Neural progenitor cell (in vitro differentiated cells): ENCODE results near the gene CCT6A. TPM values are rescaled to one million over a fixed set of nuclear protein-coding genes. Genes with fewer than 3 reads are reported as not detected.

Source experiments
- DNase-seq: peaks from one replicate; pipeline ENCODE4 v3.0.0-alpha.2; 2016; ENCODE audit warnings: low spot score
- H2AFZ ChIP-seq: fragments of 200-600 bp; sonication (generic); replicated peaks from 2 replicates; pipeline ENCODE4 v1.6.1; 2016; ENCODE audit warnings: antibody characterized with exemption
- H3F3A ChIP-seq: fragments of 200-600 bp; sonication (generic); 2 replicates; pipeline ENCODE4 v1.6.1; 2016; ENCODE audit warnings: antibody characterized with exemption, low read depth
- H3K27ac ChIP-seq: fragments of 200-600 bp; sonication (generic); 2 replicates; pipeline ENCODE4 v1.5.1; 2016; ENCODE audit warnings: mild to moderate bottlenecking
- H3K27me3 ChIP-seq: fragments of 200-600 bp; sonication (generic); 2 replicates; pipeline ENCODE4 v1.6.1; 2016; ENCODE audit warnings: mild to moderate bottlenecking, moderate library complexity
- H3K36me3 ChIP-seq: fragments of 200-600 bp; sonication (generic); 2 replicates; pipeline ENCODE4 v1.5.1; 2016
- H3K4me1 ChIP-seq: fragments of 200-600 bp; sonication (generic); 2 replicates; pipeline ENCODE4 v1.6.1; 2016; ENCODE audit warnings: mixed run types
- H3K4me2 ChIP-seq: fragments of 200-600 bp; sonication (generic); 2 replicates; pipeline ENCODE4 v1.6.1; 2016
- H3K4me3 ChIP-seq: fragments of 200-600 bp; sonication (generic); 2 replicates; pipeline ENCODE4 v1.5.1; 2016
- H3K79me2 ChIP-seq: fragments of 200-600 bp; sonication (generic); 2 replicates; pipeline ENCODE4 v1.6.1; 2016; ENCODE audit warnings: low read depth
- H3K9ac ChIP-seq: fragments of 200-600 bp; sonication (generic); 2 replicates; pipeline ENCODE4 v1.6.1; 2016
- H3K9me3 ChIP-seq: fragments of 200-600 bp; sonication (generic); 2 replicates; pipeline ENCODE4 v1.5.1; 2016; ENCODE audit warnings: low read depth
- H4K20me1 ChIP-seq: fragments of 200-600 bp; sonication (generic); 2 replicates; pipeline ENCODE4 v1.6.1; 2016; ENCODE audit warnings: low read depth
- H3K27ac Mint-ChIP-seq: 3 replicates; pipeline ENCODE4 v1.8.0; 2021; ENCODE audit warnings: mixed read lengths
- H3K27me3 Mint-ChIP-seq: 2 replicates; pipeline ENCODE4 v1.8.0; 2022; ENCODE audit warnings: low read depth, mild to moderate bottlenecking, inconsistent platforms, moderate library complexity, mixed read lengths; ENCODE audit not compliant: insufficient read depth
- H3K36me3 Mint-ChIP-seq: 3 replicates; pipeline ENCODE4 v1.8.0; 2021; ENCODE audit warnings: mixed read lengths
- H3K4me1 Mint-ChIP-seq: 3 replicates; pipeline ENCODE4 v1.8.0; 2021; ENCODE audit warnings: mixed read lengths
- H3K4me3 Mint-ChIP-seq: 3 replicates; pipeline ENCODE4 v1.8.0; 2021; ENCODE audit warnings: mild to moderate bottlenecking, moderate library complexity, mixed read lengths
- H3K9me3 Mint-ChIP-seq: 3 replicates; pipeline ENCODE4 v1.8.0; 2020; ENCODE audit warnings: mixed read lengths
- CTCF ChIP-seq: fragments of 200-600 bp; sonication (generic); IDR thresholded peaks from 2 replicates; pipeline ENCODE4 v1.5.1; 2017; ENCODE audit warnings: antibody characterized with exemption, mild to moderate bottlenecking
- EZH2 ChIP-seq: fragments of 200-600 bp; sonication (generic); IDR thresholded peaks from 2 replicates; pipeline ENCODE4 v1.6.1; 2017; ENCODE audit warnings: antibody characterized with exemption, mild to moderate bottlenecking, moderate library complexity
- EZH2phosphoT487 ChIP-seq: fragments of 200-600 bp; sonication (generic); IDR thresholded peaks from 2 replicates; pipeline ENCODE4 v1.6.1; 2017; ENCODE audit warnings: antibody characterized with exemption
- total RNA-seq: library from RNA; depleted of rRNA; stranded (reverse); fragments of >200 nt; gene quantifications from 2 replicates; pipeline ENCODE4 v1.2.3, GENCODE V29; 2015; ENCODE audit warnings: low replicate concordance

Gene CCT6A
- total RNA-seq, 1 donor from 2014 or later: 349 TPM

GRCh38 chr7:56023500-56023899 lies 28.1 kb upstream of the CCT6A start:
- Mint-ChIP-seq H3K4me1 (no peaks in the 10 kb centered on the region), H3K9me3 (no peaks in the 10 kb centered on the region), H3K36me3 (peaks cover 12% of the 10 kb centered on the region), H3K27ac (no peak overlapping the region), H3K27me3 (peaks cover 3% of the 10 kb centered on the region), H3K4me3 (no peak overlapping the region)
- Histone ChIP-seq H2AFZ (no peak overlapping the region), H3K27me3 (no peaks in the 10 kb centered on the region), H3K36me3 (no peaks in the 10 kb centered on the region), H3K9ac (no peak overlapping the region), H3K27ac (no peak overlapping the region), H3K4me2 (no peak overlapping the region), H3K4me1 (no peaks in the 10 kb centered on the region), H3K9me3 (no peaks in the 10 kb centered on the region), H3F3A (no peaks in the 10 kb centered on the region), H3K79me2 (no peaks in the 10 kb centered on the region), H3K4me3 (no peak overlapping the region), H4K20me1 (no peaks in the 10 kb centered on the region)
- no peak for TF ChIP-seq EZH2phosphoT487
- no peak for TF ChIP-seq EZH2
- no peak for TF ChIP-seq CTCF
- no peak for DNase-seq

DNA sequence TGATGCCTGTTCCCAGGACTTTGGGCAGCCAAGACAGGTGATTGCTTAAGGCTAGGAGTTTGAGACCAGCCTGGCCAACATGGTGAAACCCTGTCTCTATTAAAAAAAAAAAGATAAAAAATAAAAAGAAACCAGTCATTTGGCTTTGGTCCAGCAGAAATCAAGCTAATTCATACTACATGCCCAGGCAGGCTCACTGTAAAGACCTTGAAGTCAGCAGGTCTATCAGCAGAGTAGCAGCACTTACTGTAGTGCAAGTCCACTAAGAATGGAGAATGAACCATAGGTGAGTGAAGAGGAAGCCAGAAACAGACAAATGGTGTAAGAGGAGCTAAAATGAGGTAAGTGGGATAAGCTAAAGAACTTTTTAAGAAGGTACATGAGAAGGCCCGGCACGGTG lies 25.0 kb upstream of the CCT6A start:
- no peaks in the 10 kb centered on the region for H3K4me1 Mint-ChIP-seq

DNA sequence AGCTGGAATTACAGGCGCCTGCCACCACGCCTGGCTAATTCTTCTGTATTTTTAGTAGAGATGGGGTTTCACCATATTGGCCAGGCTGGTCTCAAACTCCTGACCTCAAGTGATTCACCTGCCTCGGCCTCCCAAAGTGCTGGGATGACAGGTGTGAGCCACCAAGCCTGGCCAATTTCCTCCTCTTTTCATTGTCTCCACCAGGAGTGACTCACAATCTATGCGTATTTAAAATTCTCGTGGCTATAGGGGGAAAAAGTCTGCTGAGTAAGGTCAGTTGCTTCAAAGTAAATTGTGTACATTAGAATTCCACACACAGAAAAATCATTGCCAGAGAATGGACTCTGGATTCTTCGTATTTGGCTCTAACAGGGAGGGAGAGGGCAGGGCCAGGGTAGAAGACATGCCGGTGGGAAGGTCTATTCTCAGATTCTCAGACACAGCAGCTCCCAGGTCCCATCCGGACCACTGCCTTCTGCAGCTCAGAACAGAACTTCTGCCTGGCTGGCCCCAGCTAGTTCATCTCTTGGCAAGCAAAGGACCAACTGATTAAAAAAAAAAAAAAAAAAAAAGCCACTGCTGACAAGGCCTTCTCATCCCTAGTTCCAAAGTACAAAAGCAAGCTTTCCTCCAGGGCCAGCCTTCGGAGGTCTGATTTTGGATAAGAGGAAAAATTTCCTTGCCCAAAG lies 22.5 kb upstream of the CCT6A start:
- H3K27me3 Mint-ChIP-seq: peaks cover 2% of the 10 kb centered on the region
- peaks cover 6% of the 10 kb centered on the region for H3K4me1 ChIP-seq
- H2AFZ ChIP-seq: no peak overlapping the region
- TF ChIP-seq EZH2phosphoT487 (no peak), EZH2 (no peak), CTCF (no peak)
- no peak overlapping the region for H3K9ac ChIP-seq
- H3K36me3 ChIP-seq: no peaks in the 10 kb centered on the region
- no peak overlapping the region for H3K27ac ChIP-seq
- peaks cover 17% of the 10 kb centered on the region for H3K36me3 Mint-ChIP-seq
- H3K79me2 ChIP-seq: peaks cover 15% of the 10 kb centered on the region
- peaks cover 4% of the 10 kb centered on the region for H3K4me1 Mint-ChIP-seq
- peaks cover 9% of the 10 kb centered on the region for H3F3A ChIP-seq
- no peak overlapping the region for H3K4me2 ChIP-seq
- no peaks in the 10 kb centered on the region for H4K20me1 ChIP-seq
- H3K27ac Mint-ChIP-seq: no peak overlapping the region
- H3K9me3 ChIP-seq: no peaks in the 10 kb centered on the region
- no peak for DNase-seq
- no peaks in the 10 kb centered on the region for H3K9me3 Mint-ChIP-seq
- no peak overlapping the region for H3K4me3 Mint-ChIP-seq
- no peaks in the 10 kb centered on the region for H3K27me3 ChIP-seq
- no peak overlapping the region for H3K4me3 ChIP-seq

More for the DNA sequence above, 25.0 kb upstream of the CCT6A start:
- Histone ChIP-seq H3K4me2 (no peak overlapping the region), H3K4me1 (no peaks in the 10 kb centered on the region), H3K9ac (no peak overlapping the region), H4K20me1 (no peaks in the 10 kb centered on the region), H3K27ac (no peak overlapping the region), H3F3A (no peaks in the 10 kb centered on the region), H3K79me2 (no peaks in the 10 kb centered on the region), H2AFZ (no peak overlapping the region), H3K4me3 (no peak overlapping the region), H3K27me3 (no peaks in the 10 kb centered on the region), H3K9me3 (no peaks in the 10 kb centered on the region), H3K36me3 (no peaks in the 10 kb centered on the region)
- TF ChIP-seq CTCF: no peak
- no peak for TF ChIP-seq EZH2
- no peak for TF ChIP-seq EZH2phosphoT487
- no peak for DNase-seq
- no peaks in the 10 kb centered on the region for H3K9me3 Mint-ChIP-seq
- H3K27me3 Mint-ChIP-seq: peaks cover 4% of the 10 kb centered on the region
- H3K36me3 Mint-ChIP-seq: peaks cover 17% of the 10 kb centered on the region
- H3K4me3 Mint-ChIP-seq: no peak overlapping the region
- H3K27ac Mint-ChIP-seq: no peak overlapping the region
